ENCODE measurements around the gene SSR4.

GRCh38 chrX:153816831-153817690, 22.6 kb downstream of the SSR4 start:
- TF ChIP-seq CTCF (IDR thresholded peaks at IDR 0.05; ENCODE audit: low read depth, low read length, missing input control) (no peak), EGR1 (IDR thresholded peaks at IDR 0.05; ENCODE audit: low read depth in 2 of 2) (no peak), JUND (IDR thresholded peaks at IDR 0.05) (no peak), GABPA (IDR thresholded peaks at IDR 0.05 in 1 of 2, conservative IDR thresholded peaks at IDR 0.05 in 1 of 2) (no peak), RXRA (IDR thresholded peaks at IDR 0.05) (no peak), YY1 (IDR thresholded peaks at IDR 0.05) (no peak), REST (IDR thresholded peaks at IDR 0.05) (no peak), ATF3 (IDR thresholded peaks at IDR 0.05) (no peak), NR2F2 (IDR thresholded peaks at IDR 0.05) (no peak), HNF4A (conservative IDR thresholded peaks at IDR 0.05) (no peak), RAD21 (IDR thresholded peaks at IDR 0.05) (no peak)

Data from liver (tissue), 3 donors.